H1 (cell line): ENCODE measurements around the gene ACADVL. TPM values are rescaled to one million over a fixed set of nuclear protein-coding genes. Genes with fewer than 3 reads are reported as not detected.

ENCODE experiments used
- ASH2L ChIP-seq: fragments of 200-600, 300-600 bp; sonication (generic); IDR thresholded peaks from one replicate; pipeline ENCODE4 v1.7.1; 2017; ENCODE audit warnings: low read length
- ATF2 ChIP-seq: IDR thresholded peaks from 2 replicates; pipeline ENCODE4 v1.6.1; 2012; ENCODE audit warnings: low read length, inconsistent platforms
- BACH1 ChIP-seq: IDR thresholded peaks from 2 replicates; pipeline ENCODE4 v1.6.1; 2012; ENCODE audit warnings: low read length, improper control_type of control experiment
- BCL11A ChIP-seq, 2 experiments: IDR thresholded peaks; one replicate each; pipeline ENCODE4 v1.6.1; 2011; ENCODE audit warnings: low read depth in 2 of 2, low read length in 2 of 2, mild to moderate bottlenecking in 2 of 2
- BRCA1 ChIP-seq: IDR thresholded peaks from 2 replicates; pipeline ENCODE4 v1.6.1; 2012; ENCODE audit warnings: low read depth, low read length, improper control_type of control experiment
- CTBP2 ChIP-seq: IDR thresholded peaks from 2 replicates; pipeline ENCODE4 v1.7.0; 2011; ENCODE audit warnings: borderline replicate concordance, mild to moderate bottlenecking, moderate library complexity, mixed read lengths, low read length; ENCODE audit not compliant: insufficient read depth, insufficient read length
- EZH2 ChIP-seq: fragments of 200-600 bp; sonication (generic); IDR thresholded peaks from 2 replicates; pipeline ENCODE4 v1.7.1; 2012; ENCODE audit warnings: low read depth, mild to moderate bottlenecking, moderate library complexity, low read length, inconsistent platforms; ENCODE audit not compliant: severe bottlenecking
- FOSL1 ChIP-seq: IDR thresholded peaks from 2 replicates; pipeline ENCODE4 v1.6.1; 2011; ENCODE audit warnings: mild to moderate bottlenecking, low read depth, low read length, moderate library complexity; ENCODE audit not compliant: insufficient read depth
- KDM4A ChIP-seq: IDR thresholded peaks from one replicate; pipeline ENCODE4 v1.7.1; 2012; ENCODE audit warnings: low read depth, mild to moderate bottlenecking, moderate library complexity, low read length, inconsistent platforms; ENCODE audit not compliant: severe bottlenecking
- MAFK ChIP-seq: IDR thresholded peaks from 2 replicates; pipeline ENCODE4 v1.6.1; 2012; ENCODE audit warnings: low read depth, mild to moderate bottlenecking, improper control_type of control experiment, low read length
- NRF1 ChIP-seq: IDR thresholded peaks from 2 replicates; pipeline ENCODE4 v1.6.1; 2011; ENCODE audit warnings: mild to moderate bottlenecking, low read depth, low read length, improper control_type of control experiment
- PHF8 ChIP-seq: fragments of 200-600 bp; sonication (generic); conservative IDR thresholded peaks from 2 replicates; pipeline ENCODE4 v1.7.1; 2012; ENCODE audit warnings: low read depth, mild to moderate bottlenecking, inconsistent platforms, low read length, moderate library complexity
- POLR2A ChIP-seq, 2 experiments: IDR thresholded peaks; 1 replicate in 1 of 2; 2 replicates in 1 of 2; pipeline ENCODE4 v1.6.1; 2011; ENCODE audit warnings: low read depth in 2 of 2, low read length in 2 of 2, mild to moderate bottlenecking in 2 of 2; ENCODE audit errors: control extremely low read depth in 1 of 2
- RBBP5 ChIP-seq: IDR thresholded peaks from 2 replicates; pipeline ENCODE4 v1.7.1; 2012; ENCODE audit warnings: low read depth, mild to moderate bottlenecking, inconsistent platforms, low read length, moderate library complexity, borderline replicate concordance
- SP4 ChIP-seq: IDR thresholded peaks from 2 replicates; pipeline ENCODE4 v1.6.1; 2012; ENCODE audit warnings: low read length, inconsistent platforms
- TBP ChIP-seq: IDR thresholded peaks from 2 replicates; pipeline ENCODE4 v1.6.1; 2011; ENCODE audit warnings: low read depth, low read length, improper control_type of control experiment
- TCF12 ChIP-seq: IDR thresholded peaks from 2 replicates; pipeline ENCODE4 v1.6.1; 2011; ENCODE audit warnings: low read depth, mild to moderate bottlenecking, low read length
- TEAD4 ChIP-seq: IDR thresholded peaks from 2 replicates; pipeline ENCODE4 v1.6.1; 2012; ENCODE audit warnings: low read depth, low read length, inconsistent platforms, mixed read lengths
- USF2 ChIP-seq: IDR thresholded peaks from 2 replicates; pipeline ENCODE4 v1.6.1; 2011; ENCODE audit warnings: low read length, improper control_type of control experiment
- YY1 ChIP-seq: IDR thresholded peaks from 2 replicates; pipeline ENCODE4 v1.6.1; 2011; ENCODE audit warnings: low read depth, mild to moderate bottlenecking, low read length
- polyA plus RNA-seq, 7 experiments: library from polyadenylated mRNA; depleted of rRNA in 3 of 7; stranded (reverse) in 5 of 7; unstranded in 2 of 7; fragments of >200 nt in 5 of 7; fragments of 200-250 nt in 2 of 7; gene quantifications; 1 replicate in 5 of 7; 2 replicates in 1 of 7; 4 replicates in 1 of 7; pipeline versions ENCODE4 v1.2.1 to v1.2.3, GENCODE V29; 2011 to 2013; ENCODE audit warnings: missing spikeins in 2 of 7, mixed read lengths in 2 of 7
- total RNA-seq: library from RNA; stranded (reverse); fragmentation: NEBNext Ultra II Directional; extraction: Animal tissue kit (Norgen Biotek cat#: 25700); gene quantifications from 2 replicates; pipeline ENCODE4 v1.2.1, GENCODE V29; 2021
- TF ChIP-seq, protein P1 (sequence below): IDR thresholded peaks from 2 replicates; pipeline ENCODE4 v1.6.1; 2012; ENCODE audit warnings: inconsistent platforms

Gene ACADVL
- total and polyA plus RNA-seq, 2 of the 8 experiments (the other 6 are each of a cell fraction or from before 2014, with no cell fraction given), result 181 to 231 TPM

DNA sequence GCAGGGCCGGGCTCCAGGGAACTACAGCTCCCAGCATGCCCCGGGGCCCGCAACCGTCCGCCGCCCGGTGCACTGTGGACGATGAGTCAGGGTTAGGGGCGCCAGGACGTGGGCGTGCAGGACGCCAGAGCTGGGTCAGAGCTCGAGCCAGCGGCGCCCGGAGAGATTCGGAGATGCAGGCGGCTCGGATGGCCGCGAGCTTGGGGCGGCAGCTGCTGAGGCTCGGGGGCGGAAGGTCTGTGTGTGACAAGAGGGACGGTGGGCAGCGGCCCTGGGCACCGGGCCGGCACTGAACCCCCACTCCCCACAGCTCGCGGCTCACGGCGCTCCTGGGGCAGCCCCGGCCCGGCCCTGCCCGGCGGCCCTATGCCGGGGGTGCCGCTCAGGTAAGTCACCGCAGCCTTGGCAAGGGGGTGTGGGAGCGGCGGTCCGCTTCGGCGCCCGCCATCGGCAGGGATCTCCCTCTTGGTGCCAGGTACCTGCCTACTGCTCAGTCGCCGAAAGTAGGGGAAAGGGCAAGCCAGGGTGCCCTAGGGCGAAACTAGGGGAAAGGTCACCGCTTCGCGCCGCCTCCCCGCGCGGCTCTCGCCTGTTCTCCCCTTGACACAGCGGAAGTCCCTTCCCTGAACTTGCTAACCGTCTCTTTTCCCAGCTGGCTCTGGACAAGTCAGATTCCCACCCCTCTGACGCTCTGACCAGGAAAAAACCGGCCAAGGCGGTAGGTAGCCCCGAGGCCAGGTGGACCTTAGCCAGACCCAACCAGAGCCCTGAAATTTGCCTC is at the start of gene ACADVL, which contains the start of gene DLG4 (continued):
- TF ChIP-seq TCF12 (no peak), BACH1 (peak; percentile 83), KDM4A (no peak), SP4 (no peak), CTBP2 (no peak), ASH2L (peak; percentile 44), NRF1 (no peak), EZH2 (no peak), RBBP5 (0 out of 2 replicates have a peak, but pooled peaks have one; percentile 26), TEAD4 (no peak), BCL11A (IDR thresholded peaks at IDR 0.05; ENCODE audit: low read depth in 2 of 2, low read length in 2 of 2) (no peak), USF2 (0 out of 2 replicates have a peak, but pooled peaks have one; percentile 3), BRCA1 (no peak), MAFK (peak; percentile 60; the same call in 1 of the 2 replicates), PHF8 (peak; percentile 72), POLR2A (IDR thresholded peaks at IDR 0.05; ENCODE audit: control extremely low read depth in 1 of 2, low read depth in 2 of 2, low read length in 2 of 2) (peak; percentile 79 to 90), TBP (peak; percentile 76), ATF2 (no peak; the same call in 1 of the 2 replicates), YY1 (no peak), FOSL1 (0 out of 2 replicates have a peak, but pooled peaks have one; percentile 33)
- TF ChIP-seq, protein P1, sequence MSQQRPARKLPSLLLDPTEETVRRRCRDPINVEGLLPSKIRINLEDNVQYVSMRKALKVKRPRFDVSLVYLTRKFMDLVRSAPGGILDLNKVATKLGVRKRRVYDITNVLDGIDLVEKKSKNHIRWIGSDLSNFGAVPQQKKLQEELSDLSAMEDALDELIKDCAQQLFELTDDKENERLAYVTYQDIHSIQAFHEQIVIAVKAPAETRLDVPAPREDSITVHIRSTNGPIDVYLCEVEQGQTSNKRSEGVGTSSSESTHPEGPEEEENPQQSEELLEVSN, result no peak; the same call in 1 of the 2 replicates
